SU-DHL-6 (cell line): ENCODE measurements around the gene PPL.
"Not testable (repeated sequence)": the region's sequence is repeated elsewhere in the genome, so short reads cannot be mapped to it uniquely, and the experiment has no call there.

Experiments
- H2AFZ ChIP-seq: fragments of 200-600 bp; sonication (generic); 2 replicates; pipeline ENCODE4 v1.6.1; 2014; ENCODE audit warnings: low read depth, mild to moderate bottlenecking, moderate library complexity, mixed read lengths, antibody characterized with exemption, low read length; ENCODE audit not compliant: severe bottlenecking
- H3F3A ChIP-seq: fragments of 200-600 bp; shearing (Covaris generic); 2 replicates; pipeline ENCODE4 v1.6.0; 2016; ENCODE audit warnings: antibody characterized with exemption, mild to moderate bottlenecking; ENCODE audit not compliant: insufficient read depth
- H3K27ac ChIP-seq: fragments of 200-600 bp; sonication (generic); 2 replicates; pipeline ENCODE4 v1.5.1; 2016; ENCODE audit warnings: low read depth, mild to moderate bottlenecking, low read length, moderate library complexity, mixed read lengths
- H3K27me3 ChIP-seq: fragments of 200-600 bp; sonication (generic), shearing (Covaris generic); 2 replicates; pipeline ENCODE4 v1.6.0; 2014; ENCODE audit warnings: mild to moderate bottlenecking, low read length
- H3K36me3 ChIP-seq: fragments of 200-600 bp; sonication (generic); 2 replicates; pipeline ENCODE4 v1.6.1; 2014; ENCODE audit warnings: mild to moderate bottlenecking, low read length, mixed read lengths
- H3K4me2 ChIP-seq: fragments of 300-600, 200-600 bp; shearing (Covaris generic), sonication (generic); 2 replicates; pipeline ENCODE4 v1.6.0; 2014; ENCODE audit warnings: low read length, low read depth, mild to moderate bottlenecking; ENCODE audit not compliant: poor library complexity, severe bottlenecking
- H3K4me3 ChIP-seq: fragments of 200-600 bp; sonication (generic); 2 replicates; pipeline ENCODE4 v1.5.1; 2014; ENCODE audit warnings: antibody characterized with exemption, low read length, mild to moderate bottlenecking, mixed read lengths; ENCODE audit not compliant: insufficient read depth, poor library complexity, severe bottlenecking
- H3K79me2 ChIP-seq: fragments of 200-600 bp; sonication (generic); 2 replicates; pipeline ENCODE4 v1.6.1; 2014; ENCODE audit warnings: mild to moderate bottlenecking, low read length, moderate library complexity; ENCODE audit not compliant: insufficient read depth
- H3K9ac ChIP-seq: fragments of 200-600 bp; sonication (generic); 2 replicates; pipeline ENCODE4 v1.7.0; 2014; ENCODE audit warnings: mild to moderate bottlenecking, low read length
- H3K9me2 ChIP-seq: fragments of 200-600 bp; sonication (generic); replicated peaks from 2 replicates; pipeline ENCODE4 v1.6.1; 2014; ENCODE audit warnings: low read length; ENCODE audit not compliant: insufficient read depth
- H3K9me3 ChIP-seq: fragments of 200-600 bp; sonication (generic); 2 replicates; pipeline ENCODE4 v1.6.1; 2014; ENCODE audit warnings: low read length, mixed read lengths; ENCODE audit not compliant: insufficient read depth
- H4K20me1 ChIP-seq: fragments of 200-600 bp; sonication (generic); 2 replicates; pipeline ENCODE4 v1.6.1; 2014; ENCODE audit warnings: low read depth, mild to moderate bottlenecking, antibody characterized with exemption, low read length, moderate library complexity, mixed read lengths
- CTCF ChIP-seq: fragments of 200-600 bp; sonication (generic); IDR thresholded peaks from one replicate; pipeline ENCODE4 v1.5.1; 2017; ENCODE audit warnings: antibody characterized with exemption, mild to moderate bottlenecking, low read length, moderate library complexity; ENCODE audit not compliant: insufficient read depth, poor library complexity, severe bottlenecking
- EZH2phosphoT487 ChIP-seq: fragments of 200-600 bp; sonication (generic), shearing (Covaris generic); conservative IDR thresholded peaks from 2 replicates; pipeline ENCODE4 v1.6.1; 2018; ENCODE audit warnings: mild to moderate bottlenecking, antibody characterized with exemption, low read length, moderate library complexity, mixed read lengths

Gene PPL

GRCh38 chr16:4931381-4931780 lies 5.6 kb downstream of the PPL start:
- H3K4me3 ChIP-seq = no peak overlapping the region
- no peaks in the 10 kb centered on the region for H3F3A ChIP-seq
- no peak overlapping the region for H3K4me2 ChIP-seq
- no peaks in the 10 kb centered on the region for H3K36me3 ChIP-seq
- H4K20me1 ChIP-seq = no peaks in the 10 kb centered on the region
- H3K9ac ChIP-seq = no peak overlapping the region
- H3K9me3 ChIP-seq = peaks cover 7% of the 10 kb centered on the region; the same call in 1 of the 2 replicates
- H3K79me2 ChIP-seq = no peaks in the 10 kb centered on the region
- TF ChIP-seq CTCF = no peak
- no peak for TF ChIP-seq EZH2phosphoT487
- no peaks in the 10 kb centered on the region for H3K27me3 ChIP-seq
- no peaks in the 10 kb centered on the region for H3K9me2 ChIP-seq
- H3K27ac ChIP-seq = no peak overlapping the region
- H2AFZ ChIP-seq = no peak overlapping the region

- not testable (repeated sequence) for H3K4me3 ChIP-seq, H4K20me1 ChIP-seq, H3K27ac ChIP-seq, H3K27me3 ChIP-seq, H3K79me2 ChIP-seq, H3F3A ChIP-seq, H3K4me2 ChIP-seq, H2AFZ ChIP-seq, H3K36me3 ChIP-seq, H3K9ac ChIP-seq, H3K9me3 ChIP-seq, H3K9me2 ChIP-seq
These were observed 7.3 kb downstream of the PPL start for GRCh38 chr16:4929619-4930018.

GRCh38 chr16:4928227-4928626 lies 8.7 kb downstream of the PPL start:
- H3K27me3 ChIP-seq = no peaks in the 10 kb centered on the region
- no peaks in the 10 kb centered on the region for H3K9me2 ChIP-seq
- H3K9me3 ChIP-seq = peaks cover 7% of the 10 kb centered on the region; the same call in 1 of the 2 replicates
- no peaks in the 10 kb centered on the region for H3K36me3 ChIP-seq
- no peak overlapping the region for H2AFZ ChIP-seq
- H3K4me2 ChIP-seq = no peak overlapping the region
- H3F3A ChIP-seq = no peaks in the 10 kb centered on the region
- TF ChIP-seq EZH2phosphoT487 (no peak), CTCF (no peak)
- no peak overlapping the region for H3K4me3 ChIP-seq
- H3K27ac ChIP-seq = no peak overlapping the region
- H3K9ac ChIP-seq = no peak overlapping the region
- no peaks in the 10 kb centered on the region for H3K79me2 ChIP-seq
- H4K20me1 ChIP-seq = no peaks in the 10 kb centered on the region

DNA sequence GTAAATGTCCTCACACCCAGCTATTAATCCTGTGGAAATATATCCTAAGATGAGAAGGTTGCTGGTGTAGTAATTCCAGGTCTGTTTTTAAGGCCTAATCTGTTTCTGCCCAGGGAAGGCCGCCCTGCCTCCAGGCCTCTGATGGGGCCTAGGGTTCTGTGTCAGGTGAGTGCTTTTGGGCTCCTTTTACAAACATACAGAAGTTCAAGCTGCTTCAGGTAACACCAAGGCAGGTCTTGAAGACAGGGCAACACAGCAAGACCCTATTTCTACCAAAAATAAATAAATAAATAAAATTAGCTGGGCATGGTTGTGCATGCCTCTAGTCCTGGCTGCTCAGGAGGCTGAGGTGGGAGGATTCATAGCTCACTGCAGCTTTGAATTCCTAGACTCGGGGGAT lies 9.3 kb downstream of the PPL start:
- no peaks in the 10 kb centered on the region for H3K9me2 ChIP-seq
- TF ChIP-seq CTCF (no peak), EZH2phosphoT487 (no peak)
- H3K9me3 ChIP-seq = peaks cover 7% of the 10 kb centered on the region; the same call in 1 of the 2 replicates
- no peaks in the 10 kb centered on the region for H3K27me3 ChIP-seq
- no peaks in the 10 kb centered on the region for H3K36me3 ChIP-seq
- H3K79me2 ChIP-seq = no peaks in the 10 kb centered on the region
- H3K27ac ChIP-seq = no peak overlapping the region
- H3F3A ChIP-seq = no peaks in the 10 kb centered on the region
- no peak overlapping the region for H3K4me3 ChIP-seq
- H3K9ac ChIP-seq = no peak overlapping the region
- no peak overlapping the region for H2AFZ ChIP-seq
- H3K4me2 ChIP-seq = no peak overlapping the region
- no peaks in the 10 kb centered on the region for H4K20me1 ChIP-seq
